IMR-90 (cell line): ENCODE measurements around the gene PARP12.

Experiments
- CEBPB ChIP-seq: IDR thresholded peaks from 2 replicates; pipeline ENCODE4 v1.6.1; 2012; ENCODE audit warnings: low read depth, low read length, improper control_type of control experiment
- CTCF ChIP-seq: conservative IDR thresholded peaks from 2 replicates; pipeline ENCODE4 v1.5.1; 2012; ENCODE audit warnings: mild to moderate bottlenecking, low read depth, low read length, improper control_type of control experiment
- ELK1 ChIP-seq: fragments of 150-350 bp; IDR thresholded peaks from 2 replicates; pipeline ENCODE4 v1.6.1; 2016; ENCODE audit warnings: low read depth, mild to moderate bottlenecking, low read length, moderate library complexity, borderline replicate concordance
- FOS ChIP-seq: fragments of 150-350 bp; IDR thresholded peaks from 2 replicates; pipeline ENCODE4 v1.6.1; 2016; ENCODE audit warnings: low read depth, low read length
- MAFK ChIP-seq: IDR thresholded peaks from 2 replicates; pipeline ENCODE4 v1.6.1; 2012; ENCODE audit warnings: low read depth, low read length, improper control_type of control experiment
- POLR2A ChIP-seq: IDR thresholded peaks from 2 replicates; pipeline ENCODE4 v1.6.1; 2012; ENCODE audit warnings: mild to moderate bottlenecking, low read depth, low read length
- RAD21 ChIP-seq: IDR thresholded peaks from 2 replicates; pipeline ENCODE4 v1.6.1; 2012; ENCODE audit warnings: low read length, improper control_type of control experiment
- RCOR1 ChIP-seq: IDR thresholded peaks from 2 replicates; pipeline ENCODE4 v1.6.1; 2012; ENCODE audit warnings: mild to moderate bottlenecking, low read length, improper control_type of control experiment; ENCODE audit not compliant: insufficient replicate concordance
- RFX5 ChIP-seq: IDR thresholded peaks from 2 replicates; pipeline ENCODE4 v1.8.0; 2012; ENCODE audit warnings: low read depth, mild to moderate bottlenecking, low read length, moderate library complexity
- SMC3 ChIP-seq: fragments of 150-350 bp; IDR thresholded peaks from 2 replicates; pipeline ENCODE4 v1.6.1; 2016; ENCODE audit warnings: low read depth, mild to moderate bottlenecking, antibody characterized with exemption, low read length, moderate library complexity

GRCh38 chr7:140041659-140042385 lies 20.9 kb downstream of the PARP12 start:
- TF ChIP-seq CTCF (no peak), RFX5 (no peak), POLR2A (no peak), CEBPB (no peak), ELK1 (no peak), FOS (no peak), RAD21 (no peak), SMC3 (no peak), MAFK (peak; percentile 58), RCOR1 (no peak)
